RCC 7860 (cell line): ENCODE measurements around the gene PIGL.
A peak's percentile ranks its signal among the peaks of the same experiment; 100 is the strongest.
"Not testable (repeated sequence)": the region's sequence is repeated elsewhere in the genome, so short reads cannot be mapped to it uniquely, and the experiment has no call there.

ENCODE experiments used
- DNase-seq: peaks from one replicate; pipeline ENCODE4 v3.0.0-alpha.2; 2015; ENCODE audit warnings: low spot score
- FAIRE-seq: peaks from 2 replicates; lab custom pipeline; 2012; peaks lifted over from hg19 to GRCh38; lab: Jason Lieb, UNC

PIGL gene

GRCh38 chr17:16272111-16272840 is 55.3 kb downstream of the PIGL start:
- FAIRE-seq = no peak
- no peak for DNase-seq

DNA sequence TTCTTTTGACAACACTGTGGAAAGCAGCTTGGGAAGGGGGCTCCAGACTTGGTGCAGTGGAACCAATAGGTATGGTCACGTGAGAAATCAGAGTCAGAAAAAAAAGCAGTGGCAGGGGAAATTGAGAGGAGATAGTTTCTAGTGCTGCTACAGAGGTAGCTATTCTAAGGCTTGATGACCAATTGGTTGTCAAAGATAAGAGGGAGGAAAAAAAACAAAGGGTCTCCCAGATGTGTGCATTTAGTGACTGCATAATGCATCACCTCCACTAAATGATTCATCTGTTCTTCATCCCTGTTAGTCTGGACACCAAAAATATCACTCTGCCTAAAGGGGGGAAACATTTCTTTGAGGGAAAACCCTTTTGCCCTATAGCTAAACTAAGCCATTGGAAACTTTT is 56.5 kb downstream of the PIGL start:
- FAIRE-seq (no peak), DNase-seq (peak; percentile 39)

- FAIRE-seq (no peak), DNase-seq (no peak)
These were observed 56.9 kb downstream of the PIGL start for GRCh38 chr17:16273929-16274339.

- FAIRE-seq = no peak
- no peak for DNase-seq
These were observed 58.0 kb downstream of the PIGL start for GRCh38 chr17:16275024-16275423.

- DNase-seq (no peak), FAIRE-seq (no peak)
These were observed 60.2 kb downstream of the PIGL start for GRCh38 chr17:16277163-16277562.

DNA sequence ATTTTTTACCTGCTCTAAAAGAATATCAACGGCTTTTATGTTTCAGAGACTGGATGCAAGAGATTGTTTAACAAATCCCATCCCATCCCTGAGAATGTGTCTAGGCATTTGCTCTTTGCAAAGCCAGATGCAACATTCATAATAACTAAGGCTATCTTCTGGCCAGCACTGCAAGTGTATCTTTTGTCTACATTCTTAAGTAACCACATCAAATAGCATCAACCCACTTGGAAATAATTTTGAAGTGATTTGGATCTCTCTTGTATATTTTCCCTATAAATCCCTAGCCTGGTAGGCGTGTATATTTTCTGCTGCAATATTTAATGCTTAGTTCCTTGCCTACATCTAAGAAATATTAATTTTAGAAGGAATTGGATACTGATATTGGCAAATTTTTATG is 64.3 kb downstream of the PIGL start:
- FAIRE-seq = no peak
- no peak for DNase-seq

DNA sequence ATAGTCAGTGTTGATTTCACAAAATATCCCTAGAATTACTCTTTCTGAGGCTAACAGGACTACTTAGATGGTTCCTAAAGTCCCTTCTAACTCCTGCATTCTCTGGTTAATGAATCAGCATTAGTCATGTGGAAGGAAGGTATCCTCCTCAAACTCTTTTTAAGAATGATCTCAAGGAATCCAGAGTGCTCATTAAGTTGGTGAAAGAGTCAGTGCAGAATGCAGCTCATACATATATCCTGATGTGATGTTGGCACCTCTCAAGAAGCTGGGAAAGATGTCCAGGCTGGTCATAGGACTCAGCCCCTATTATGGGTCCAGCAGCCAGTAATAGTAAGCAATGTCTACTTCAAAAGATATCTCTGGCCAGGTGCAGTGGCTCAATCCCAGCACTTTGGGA is 65.5 kb downstream of the PIGL start:
- FAIRE-seq (peak; percentile 91), DNase-seq (peak; percentile 84)

- FAIRE-seq (no peak), DNase-seq (peak; percentile 28)
These were observed 66.7 kb downstream of the PIGL start for GRCh38 chr17:16283705-16284104.

DNA sequence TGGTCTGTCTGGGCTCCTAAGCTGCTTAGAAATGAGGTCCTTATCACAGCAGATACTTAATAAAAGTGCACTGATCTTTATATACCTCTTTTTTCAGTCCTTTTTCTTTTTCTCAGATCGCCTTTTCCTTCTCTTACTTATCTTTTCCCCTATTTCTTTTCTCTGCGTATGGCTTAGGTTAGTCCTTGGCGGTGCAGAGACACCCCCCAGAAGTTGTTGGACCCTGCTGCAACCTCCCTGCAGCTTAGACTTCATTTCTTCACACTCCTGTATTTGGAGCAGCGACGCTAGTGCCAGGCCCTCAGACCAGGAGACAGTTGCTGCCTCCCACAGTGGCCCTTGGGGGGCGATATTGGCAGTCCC is 68.6 kb downstream of the PIGL start:
- FAIRE-seq = no peak
- no peak for DNase-seq

DNA sequence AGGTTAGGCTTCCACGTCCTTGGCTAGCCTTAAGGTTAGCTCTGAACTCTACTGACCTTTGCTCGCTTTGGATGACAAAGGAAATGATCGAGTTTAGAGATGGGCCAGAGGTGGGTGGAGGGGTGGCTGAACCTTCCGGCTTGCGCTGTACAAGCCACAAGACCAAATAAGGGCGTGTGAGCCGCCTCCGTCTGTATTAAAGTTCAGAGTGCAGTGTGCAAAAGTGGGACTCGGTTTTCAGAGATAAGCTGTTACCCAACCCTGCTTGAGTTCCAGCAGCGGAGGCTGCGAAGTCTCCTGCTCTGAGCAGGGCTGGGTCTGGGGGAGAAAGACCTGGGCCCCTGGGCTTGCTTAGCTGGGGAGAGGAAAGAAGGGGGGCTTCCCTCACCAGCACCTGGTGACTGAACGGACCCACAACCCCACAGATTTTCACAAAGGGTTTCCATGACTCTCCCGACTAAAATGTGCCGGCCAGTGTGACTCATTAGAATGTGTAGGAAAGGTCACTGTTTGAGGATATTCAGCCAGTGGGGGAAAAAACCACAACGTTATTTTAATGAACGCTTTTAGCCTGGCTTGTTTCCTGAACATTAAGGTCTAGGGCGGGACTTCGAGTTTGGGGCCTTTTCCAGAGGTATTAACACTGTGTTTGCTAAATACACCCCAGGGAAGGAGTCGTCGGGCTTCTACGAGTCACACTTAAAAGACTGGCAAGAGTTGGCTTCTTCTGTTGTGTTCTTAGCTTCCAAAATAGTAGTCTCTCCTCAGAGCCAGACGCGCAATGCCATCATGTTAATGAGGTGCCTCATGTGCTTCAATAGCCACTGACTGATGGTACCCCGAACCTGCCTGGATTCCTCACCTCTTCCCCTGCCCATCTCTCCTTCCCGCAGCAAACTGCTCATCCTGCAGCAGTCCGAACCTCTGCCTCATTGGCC is 69.3 kb downstream of the PIGL start:
- DNase-seq (peak; percentile 94), FAIRE-seq (peak; percentile 86)

GRCh38 chr17:16286947-16287562 is 70.0 kb downstream of the PIGL start:
- FAIRE-seq (no peak), DNase-seq (no peak)

DNA sequence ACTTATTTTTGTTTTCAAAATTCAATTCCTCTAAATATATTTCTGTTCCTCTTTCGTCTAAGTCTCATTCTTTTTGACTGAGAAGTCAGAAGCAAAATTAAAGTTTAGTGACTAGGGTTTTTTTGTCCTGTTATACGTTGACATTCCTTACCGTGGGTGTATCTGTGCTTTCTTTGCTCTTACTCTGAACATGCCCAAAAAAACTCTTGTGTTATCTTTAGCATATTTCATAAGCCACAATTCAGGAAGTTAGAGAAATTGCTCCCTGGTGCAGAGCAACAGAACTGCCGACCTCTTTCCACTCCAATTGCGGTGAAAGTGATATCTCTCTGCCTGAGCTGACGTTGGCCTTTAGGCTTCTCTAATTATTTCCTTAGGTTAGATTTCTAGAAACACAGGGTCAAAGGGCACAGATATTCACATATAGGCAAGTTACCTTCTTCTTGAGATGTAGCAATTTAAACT is 70.6 kb downstream of the PIGL start:
- DNase-seq (peak; percentile 50), FAIRE-seq (no peak)

- FAIRE-seq = no peak
- no peak for DNase-seq
These were observed 72.0 kb downstream of the PIGL start for GRCh38 chr17:16288860-16289571.

GRCh38 chr17:16293931-16294330 is 76.9 kb downstream of the PIGL start:
- no peak for FAIRE-seq

GRCh38 chr17:16294560-16294959 is 77.5 kb downstream of the PIGL start:
- FAIRE-seq (no peak), DNase-seq (no peak)

More at GRCh38 chr17:16293931-16294330, 76.9 kb downstream of the PIGL start:
- no peak for DNase-seq

- not testable (repeated sequence) for DNase-seq, FAIRE-seq
These were observed 79.1 kb downstream of the PIGL start for GRCh38 chr17:16296072-16296471.

DNA sequence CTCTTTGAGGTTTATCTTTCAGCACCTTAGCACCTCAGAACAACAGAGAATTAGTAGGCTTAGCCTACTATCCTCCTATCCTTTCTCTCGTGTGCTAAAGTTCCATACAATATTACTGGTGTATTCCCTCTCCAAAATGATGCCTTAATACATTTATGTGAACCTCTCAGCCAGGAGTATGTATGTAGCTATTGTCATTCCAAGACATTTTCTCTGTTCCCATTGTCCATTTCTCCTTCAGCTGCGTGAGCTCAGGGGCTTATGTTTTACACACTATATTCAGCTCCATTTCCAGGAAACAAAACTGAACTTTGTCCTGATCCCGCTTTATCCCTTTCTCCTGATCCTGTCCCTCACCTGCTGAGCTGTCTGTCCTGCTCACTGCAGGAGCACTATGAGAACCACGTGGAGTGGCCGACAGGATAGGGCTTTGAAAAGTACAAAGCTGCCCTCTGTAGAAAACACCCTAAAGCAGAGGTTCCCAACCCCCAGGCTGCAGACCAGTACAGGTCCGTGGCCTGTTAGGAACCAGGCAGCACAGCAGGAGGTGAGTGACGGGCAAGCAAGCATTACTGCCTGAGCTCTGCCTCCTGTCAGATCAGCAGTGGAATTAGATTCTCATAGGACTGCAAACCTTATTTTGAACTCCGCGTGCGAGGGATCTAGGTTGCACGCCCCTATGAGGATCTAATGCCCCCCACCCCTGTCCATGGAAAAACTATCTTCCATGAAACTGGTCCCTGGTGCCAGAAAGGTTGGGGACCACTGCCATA is 80.5 kb downstream of the PIGL start:
- FAIRE-seq = no peak

DNA sequence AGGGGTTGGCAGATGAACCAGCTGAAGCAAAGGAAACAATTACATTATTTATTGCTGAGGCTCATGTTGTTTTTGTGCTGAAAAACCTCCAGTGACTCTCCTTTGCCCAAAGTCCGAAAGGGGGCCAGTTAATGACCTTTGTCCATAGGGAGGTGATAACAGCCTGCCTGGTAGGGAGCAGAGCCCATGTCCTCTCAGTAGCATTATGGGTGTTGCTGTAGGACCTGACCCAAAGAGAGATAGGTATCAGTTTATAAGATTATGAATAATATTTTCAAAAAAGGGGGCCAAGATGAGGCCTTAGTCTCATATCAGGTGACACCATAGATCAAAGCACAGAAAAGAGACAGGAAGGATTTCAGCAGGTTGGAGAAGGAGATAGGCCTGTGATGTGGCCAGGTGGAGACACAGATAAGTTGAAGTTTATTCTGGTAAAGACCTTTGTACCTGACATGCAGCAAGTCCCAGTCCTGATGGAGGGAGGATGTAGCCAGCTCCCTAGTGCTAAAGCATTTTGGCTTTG is 81.2 kb downstream of the PIGL start:
- DNase-seq (no peak), FAIRE-seq (no peak)

More for the DNA sequence above, 80.5 kb downstream of the PIGL start:
- DNase-seq = no peak

DNA sequence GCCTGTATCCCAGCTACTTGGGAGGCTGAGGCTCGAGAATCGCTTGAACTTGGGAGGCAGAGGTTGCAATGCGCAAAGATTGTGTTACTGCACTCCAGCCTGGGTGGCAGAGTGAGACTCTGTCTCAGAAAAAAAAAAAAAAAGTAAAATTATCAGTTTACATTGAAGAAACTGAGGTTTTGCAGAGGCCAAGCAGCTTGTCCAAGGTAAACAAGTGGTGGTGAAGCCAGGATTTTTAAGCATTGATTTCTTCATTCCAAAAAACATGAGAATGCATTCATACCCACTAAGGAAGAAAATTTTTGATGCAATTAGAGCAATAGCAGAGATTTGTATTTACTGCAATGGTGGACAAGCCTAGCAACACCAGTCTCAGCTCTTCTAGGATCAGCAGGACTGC is 83.5 kb downstream of the PIGL start:
- no peak for FAIRE-seq
- no peak for DNase-seq
